OCI-LY3 (cell line): ENCODE results near the gene THRA.

Experiments
- CTCF ChIP-seq: fragments of 200-600, 300-600 bp; sonication (generic); IDR thresholded peaks from 2 replicates; pipeline ENCODE4 v1.5.1; 2014; ENCODE audit warnings: antibody characterized with exemption, low read length, low read depth
- EZH2phosphoT487 ChIP-seq: fragments of 200-600 bp; shearing (Covaris generic); IDR thresholded peaks from 2 replicates; pipeline ENCODE4 v1.6.1; 2018; ENCODE audit warnings: antibody characterized with exemption, mixed run types, low read depth

- TF ChIP-seq CTCF (no peak), EZH2phosphoT487 (no peak)
Measured at GRCh38 chr17:40139566-40140058, 76.8 kb downstream of the THRA start.
